Measurements from ENCODE around the gene SRPX2.

DNA sequence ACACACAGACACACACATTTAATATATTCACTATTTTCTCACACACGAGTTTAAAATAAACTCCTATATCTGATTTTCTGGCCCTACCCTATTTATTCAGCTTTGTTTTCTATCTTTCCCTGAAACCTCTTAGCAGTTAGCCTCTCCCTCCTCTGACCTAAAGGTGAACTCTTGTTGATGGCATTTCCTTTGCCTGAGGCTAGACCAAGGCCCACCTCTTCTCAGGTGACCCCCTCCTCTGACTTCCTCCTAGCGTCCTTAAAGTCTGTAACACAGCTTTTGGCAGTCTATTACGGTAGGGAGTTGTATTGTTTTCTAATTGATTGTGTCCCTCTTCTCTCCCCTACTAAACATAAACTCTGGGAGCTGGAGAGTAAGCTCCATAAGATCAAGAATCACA is 1.7 kb upstream of the SRPX2 start:
- TF ChIP-seq CTCF (IDR thresholded peaks at IDR 0.05) (no peak), POLR2A (IDR thresholded peaks at IDR 0.05) (no peak)
